Measurements from ENCODE around the gene PIGQ.

PIGQ gene

DNA sequence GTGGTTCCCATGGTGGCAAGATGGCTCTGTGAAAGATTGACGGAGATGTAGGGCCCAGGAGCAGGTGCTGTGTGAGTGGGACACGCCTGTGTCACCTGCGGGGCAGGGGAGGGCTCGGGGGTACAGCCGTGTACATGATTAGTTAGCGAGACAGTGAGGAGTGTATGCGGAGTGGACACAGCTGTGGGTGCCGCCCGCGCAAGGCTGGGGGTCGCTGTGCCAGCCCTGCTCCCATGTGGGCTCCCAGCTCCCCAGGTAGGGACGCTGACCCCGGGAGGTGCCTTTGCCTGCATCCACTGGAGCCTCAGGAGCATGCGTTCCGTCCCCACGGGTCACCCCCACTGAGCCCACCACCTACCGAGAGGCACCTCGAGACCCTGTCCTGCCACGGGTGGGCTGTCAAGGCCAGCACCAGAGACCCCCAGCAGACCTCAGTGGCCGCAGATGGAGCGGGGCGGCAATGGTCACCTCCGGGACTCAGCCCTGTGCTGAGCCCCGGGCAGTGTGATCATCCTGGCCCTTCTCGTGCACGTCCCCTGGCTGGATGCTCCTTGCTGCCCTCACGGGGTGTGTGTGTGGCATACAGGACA, 34.8 kb upstream of the PIGQ start:
- DNase-seq = no peak

GRCh38 chr16:535446-536405, 34.0 kb upstream of the PIGQ start:
- peak; percentile 88 for DNase-seq

DNA sequence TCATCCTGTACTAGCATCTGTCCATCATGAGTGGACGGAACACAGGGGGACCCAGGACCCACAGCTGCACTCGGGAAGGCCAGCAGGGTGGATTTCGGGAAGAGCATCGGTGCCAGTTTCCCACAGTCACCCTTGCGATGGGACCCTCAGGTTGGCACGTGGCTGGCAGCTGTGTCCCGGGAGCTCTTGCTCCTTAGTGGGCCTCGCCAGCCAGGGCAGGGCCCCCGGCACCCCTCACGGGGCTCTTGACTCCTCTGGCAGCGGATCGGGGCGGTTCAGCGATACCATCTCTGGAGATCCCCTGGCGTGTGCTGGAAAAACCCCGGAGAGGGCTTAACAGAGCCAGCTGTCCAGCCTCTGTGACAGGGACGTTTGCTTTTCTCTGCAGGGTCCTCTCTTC, 33.0 kb upstream of the PIGQ start:
- no peak for DNase-seq

GRCh38 chr16:537415-538335, 32.1 kb upstream of the PIGQ start:
- DNase-seq = no peak

- no peak for DNase-seq
Observed at GRCh38 chr16:539901-540530, 29.8 kb upstream of the PIGQ start.

DNA sequence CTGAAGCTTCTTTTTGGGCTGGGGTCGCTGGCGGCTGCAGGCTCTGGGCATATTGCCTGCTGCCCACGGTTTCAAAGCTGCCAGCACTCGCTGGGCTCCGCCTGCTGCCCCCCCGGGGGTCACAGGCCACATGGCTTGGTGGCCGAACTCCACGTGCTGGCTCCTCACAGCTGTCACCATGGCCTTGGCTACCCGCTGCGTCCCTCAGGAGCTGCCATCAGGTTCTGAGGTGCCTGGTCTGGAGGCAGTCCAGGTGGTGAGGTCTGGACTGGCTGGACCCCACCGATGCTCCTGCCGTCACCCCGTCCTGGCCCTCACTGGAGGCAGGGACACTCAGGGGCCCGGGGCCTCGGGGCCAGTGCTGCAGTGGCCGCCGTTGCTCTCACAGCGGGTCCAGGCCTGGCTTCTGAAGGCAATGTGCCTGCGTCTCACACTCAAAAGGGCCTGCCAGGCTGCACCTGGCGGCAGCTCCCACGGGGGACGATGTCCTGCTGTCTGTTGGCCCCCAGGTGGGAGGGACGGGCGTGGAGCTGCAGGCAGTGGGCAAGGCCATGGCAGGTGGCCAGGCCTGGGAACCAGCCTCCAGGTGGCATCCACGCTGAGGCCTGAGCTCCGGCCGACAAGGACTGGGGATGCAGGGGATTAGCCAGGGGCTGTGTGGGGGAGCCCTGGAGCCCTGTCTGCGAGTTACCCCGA, 29.0 kb upstream of the PIGQ start:
- DNase-seq = no peak

- no peak for DNase-seq
Observed at GRCh38 chr16:543301-544164, 26.2 kb upstream of the PIGQ start.

DNA sequence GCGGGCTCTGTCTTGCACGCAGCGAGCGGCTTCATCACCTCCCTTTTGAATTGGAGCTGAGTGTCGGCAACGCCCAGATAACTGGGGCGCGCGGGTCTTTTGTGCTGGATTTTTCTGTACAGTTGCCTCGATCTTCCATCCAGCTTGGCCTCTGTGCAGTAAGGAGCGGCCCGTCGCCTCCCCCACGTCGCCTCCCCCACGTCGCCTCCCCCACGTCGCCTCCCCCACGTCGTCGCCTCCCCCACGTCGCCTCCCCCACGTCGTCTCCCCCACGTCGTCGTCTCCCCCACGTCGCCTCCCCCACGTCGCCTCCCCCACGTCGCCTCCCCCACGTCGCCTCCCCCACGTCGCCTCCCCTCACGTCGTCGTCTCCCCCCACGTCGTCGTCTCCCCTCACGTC, 25.3 kb upstream of the PIGQ start:
- no peak for DNase-seq

- peak; percentile 72 for DNase-seq
Observed at GRCh38 chr16:546909-547770, 22.6 kb upstream of the PIGQ start.

DNA sequence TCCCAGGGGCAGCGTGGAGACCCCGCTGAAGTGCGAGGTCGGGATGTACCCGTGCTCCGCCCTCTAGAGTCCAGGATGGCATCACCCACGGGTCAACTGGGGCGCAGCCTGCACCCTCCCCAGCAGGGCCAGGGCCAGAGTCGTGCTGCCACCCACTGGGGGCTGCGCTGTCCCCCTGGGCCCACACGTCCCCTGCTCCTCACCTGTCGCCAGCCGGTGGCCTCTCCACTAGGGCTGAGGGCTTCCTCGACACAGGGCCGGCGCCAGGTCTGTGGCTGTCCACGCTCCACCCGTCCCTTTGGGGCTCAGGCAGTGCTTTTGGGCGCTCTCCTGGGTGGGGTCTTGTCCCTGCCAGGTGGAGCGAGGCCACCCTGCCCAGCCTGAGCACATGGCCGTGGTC, 21.2 kb upstream of the PIGQ start:
- no peak for DNase-seq

- DNase-seq = no peak
Observed at GRCh38 chr16:549544-550263, 20.1 kb upstream of the PIGQ start.

- no peak for DNase-seq
Observed at GRCh38 chr16:551210-551609, 18.6 kb upstream of the PIGQ start.

DNA sequence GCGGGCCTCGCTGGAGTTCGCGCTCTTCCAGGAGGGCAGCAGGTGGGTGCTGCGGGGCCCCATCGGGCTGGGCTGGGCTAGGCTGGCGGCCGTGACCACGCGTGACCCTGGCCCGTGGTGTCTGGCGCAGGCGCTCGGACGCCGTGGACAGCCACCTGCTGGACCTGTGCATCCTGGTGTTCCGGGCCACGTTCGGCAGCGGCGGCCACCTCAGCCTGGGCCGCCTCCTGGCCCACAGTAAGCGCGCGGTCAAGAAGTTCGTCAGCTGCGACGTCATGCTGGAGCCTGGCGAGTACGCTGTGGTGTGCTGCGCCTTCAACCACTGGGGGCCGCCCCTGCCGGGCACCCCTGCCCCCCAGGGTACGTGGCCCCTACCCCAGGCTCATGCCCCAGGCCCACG, 17.6 kb upstream of the PIGQ start:
- DNase-seq = no peak

GRCh38 chr16:553601-554296, 16.0 kb upstream of the PIGQ start:
- no peak for DNase-seq

- DNase-seq = no peak
Observed at GRCh38 chr16:554297-554621, 15.5 kb upstream of the PIGQ start.

- no peak for DNase-seq
Observed at GRCh38 chr16:554640-555365, 15.0 kb upstream of the PIGQ start.

GRCh38 chr16:555528-556473, 14.0 kb upstream of the PIGQ start:
- peak; percentile 51 for DNase-seq

All from hematopoietic multipotent progenitor cell treated with erythropoietin and hydrocortisone succinate and interleukin-3 and kit ligand, for 4 days (in vitro differentiated cells).